PC-3 (cell line): ENCODE measurements around the gene NPB. TPM values are rescaled to one million over a fixed set of nuclear protein-coding genes. Genes with fewer than 3 reads are reported as not detected.
A peak's percentile ranks its signal among the peaks of the same experiment; 100 is the strongest.

ENCODE experiments used
- ATAC-seq: fragments of 200-7000 bp; cut with Tn5 transposase; 2 replicates; pipeline ENCODE4 v1.9.1; 2020; ENCODE audit warnings: mild to moderate bottlenecking, moderate library complexity
- BruUV-seq: library from RNA; stranded (reverse); fragments of 400-500 nt; replicated peaks from 2 replicates; lab custom pipeline; 2021; lab: Mats Ljungman, UMichigan
- CTCF ChIA-PET: fragments of 300-600 bp; sonication (Branson Sonifier 250); formaldehyde crosslinking; loops from one replicate; lab custom pipeline; 2022; ENCODE audit warnings: antibody characterized with exemption; lab: Charles Lee
- POLR2A ChIA-PET: fragments of 300-600 bp; sonication (Branson Sonifier 250); formaldehyde crosslinking; loops from one replicate; lab custom pipeline; 2022; ENCODE audit warnings: antibody characterized with exemption; ENCODE audit not compliant: unreplicated experiment; lab: Charles Lee
- DNase-seq: peaks from one replicate; pipeline ENCODE4 v3.0.0-alpha.2; 2015
- H2AFZ ChIP-seq: fragments of 300-600 bp; sonication (generic); 2 replicates; pipeline ENCODE4 v1.6.0; 2016; ENCODE audit warnings: antibody characterized with exemption, low read length
- H3F3A ChIP-seq: fragments of 300-600 bp; sonication (generic); one replicate; pipeline ENCODE4 v1.6.0; 2017; ENCODE audit warnings: antibody characterized with exemption, low read length, control low read depth, mild to moderate bottlenecking; ENCODE audit not compliant: unreplicated experiment
- H3K27ac ChIP-seq: fragments of 300-600 bp; sonication (generic); 2 replicates; pipeline ENCODE4 v1.5.1; 2016; ENCODE audit warnings: mild to moderate bottlenecking, low read length
- H3K27me3 ChIP-seq: fragments of 300-600 bp; sonication (generic); 2 replicates; pipeline ENCODE4 v1.6.1; 2016; ENCODE audit warnings: low read length, mixed read lengths
- H3K36me3 ChIP-seq: fragments of 300-600 bp; sonication (generic); 2 replicates; pipeline ENCODE4 v1.6.1; 2016; ENCODE audit warnings: low read depth, mixed run types, low read length, mixed read lengths
- H3K4me1 ChIP-seq: fragments of 300-600 bp; sonication (generic); 2 replicates; pipeline ENCODE4 v1.5.1; 2016; ENCODE audit warnings: low read length; ENCODE audit not compliant: insufficient read depth
- H3K4me2 ChIP-seq: fragments of 300-600 bp; sonication (generic); 2 replicates; pipeline ENCODE4 v1.6.0; 2016; ENCODE audit warnings: low read length
- H3K4me3 ChIP-seq: fragments of 300-600 bp; sonication (generic); 2 replicates; pipeline ENCODE4 v1.5.1; 2016; ENCODE audit warnings: mild to moderate bottlenecking, low read length, mixed read lengths
- H3K79me2 ChIP-seq: fragments of 300-600 bp; sonication (generic); 2 replicates; pipeline ENCODE4 v1.6.1; 2017; ENCODE audit warnings: low read length, mixed read lengths
- H3K9ac ChIP-seq: fragments of 300-600 bp; sonication (generic); 2 replicates; pipeline ENCODE4 v1.6.0; 2016; ENCODE audit warnings: mild to moderate bottlenecking, low read length
- H3K9me2 ChIP-seq: fragments of 300-600 bp; sonication (generic); replicated peaks from 2 replicates; pipeline ENCODE4 v1.6.1; 2016; ENCODE audit warnings: mixed run types, low read length, mixed read lengths
- H3K9me3 ChIP-seq: fragments of 300-600 bp; sonication (generic); 2 replicates; pipeline ENCODE4 v1.6.1; 2016; ENCODE audit warnings: low read length, mixed read lengths
- H4K20me1 ChIP-seq: fragments of 300-600 bp; sonication (generic); 2 replicates; pipeline ENCODE4 v1.6.1; 2016; ENCODE audit warnings: low read length, mixed read lengths
- EZH2 ChIP-seq: fragments of 300-600 bp; sonication (generic); IDR thresholded peaks from one replicate; pipeline ENCODE4 v1.6.1; 2017; ENCODE audit warnings: antibody characterized with exemption, mild to moderate bottlenecking, low read length; ENCODE audit not compliant: unreplicated experiment
- EZH2phosphoT487 ChIP-seq: fragments of 300-600 bp; sonication (generic); IDR thresholded peaks from 2 replicates; pipeline ENCODE4 v1.6.1; 2018; ENCODE audit warnings: mild to moderate bottlenecking, antibody characterized with exemption, low read length, borderline replicate concordance
- intact Hi-C: fragments of 100-400 bp; cut with micrococcal nuclease; formaldehyde crosslinking; loops from 2 replicates; pipeline ENCODE4 v1.9.0; 2023
- total RNA-seq: library from RNA; depleted of rRNA; stranded (reverse); fragments of >200 nt; gene quantifications from 2 replicates; pipeline ENCODE4 v1.2.3, GENCODE V29; 2014
- TF ChIP-seq, protein P1 (sequence below): fragments of 300-600 bp; sonication (generic); conservative IDR thresholded peaks from 2 replicates; pipeline ENCODE4 v1.5.1; 2017; ENCODE audit warnings: antibody characterized with exemption, low read depth, mild to moderate bottlenecking, low read length

The NPB gene
- total RNA-seq, 1 experiment from 2014 or later = 0.07 TPM

DNA sequence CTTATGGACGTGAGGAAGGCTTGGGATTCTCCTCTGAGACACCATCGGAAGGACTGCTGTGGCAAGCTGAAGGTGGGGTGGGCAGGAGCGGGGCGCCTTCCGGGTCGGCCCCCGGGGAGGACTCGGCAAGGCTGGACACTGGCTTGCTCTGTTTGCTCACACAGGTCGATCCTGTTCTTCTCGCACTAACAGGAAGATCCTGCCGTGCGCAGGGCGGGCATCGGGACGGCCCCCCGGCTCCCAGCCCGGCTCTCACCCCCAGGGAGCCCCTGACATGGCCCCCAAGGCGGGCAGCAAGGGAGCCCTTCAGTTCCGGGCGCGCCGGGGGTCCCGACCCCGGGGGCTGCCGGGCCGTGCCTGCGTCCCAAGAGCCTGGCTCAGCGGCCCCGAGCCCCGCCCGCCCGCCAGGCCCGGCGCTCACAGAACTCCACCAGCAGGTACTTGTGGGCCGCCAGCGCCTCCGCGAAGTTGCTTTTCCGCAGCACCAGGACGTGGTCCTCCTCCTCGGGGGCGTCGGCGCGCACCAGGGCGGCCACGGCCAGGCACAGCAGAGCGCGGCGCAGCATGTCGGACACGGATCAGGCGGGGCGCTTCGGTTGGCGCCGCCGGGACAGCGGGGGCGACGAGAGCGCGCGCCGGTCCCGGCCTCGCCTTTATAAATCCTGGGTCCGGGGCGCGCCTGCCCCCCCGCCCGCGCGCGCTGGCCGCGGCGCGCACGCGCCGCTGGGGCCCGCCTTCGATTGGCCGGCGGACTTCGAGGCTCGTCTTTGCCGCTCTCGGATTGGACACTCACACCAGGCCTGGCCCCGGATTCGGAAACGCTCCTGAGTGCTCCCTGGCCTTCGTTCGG, 41.9 kb upstream of the NPB start, which contains the start of gene P4HB:
TSS of gene P4HB (minus strand) at position 630 of the 850 bp plus-strand sequence. CDS start at position 566, 64 bp downstream.
- Histone ChIP-seq H3K79me2 (peaks cover 89% of the 10 kb centered on the region), H3K9me2 (no peaks in the 10 kb centered on the region), H3K27me3 (no peaks in the 10 kb centered on the region), H4K20me1 (peaks cover 35% of the 10 kb centered on the region), H3K27ac (peak within 1 kb of the TSS; percentile 73), H3K4me3 (peak within 1 kb of the TSS; percentile 93), H3K9me3 (no peaks in the 10 kb centered on the region), H3K4me2 (peak within 1 kb of the TSS; percentile 95), H3K4me1 (peaks cover 36% of the 10 kb centered on the region), H3K9ac (peak within 1 kb of the TSS; percentile 98), H3K36me3 (peaks cover 18% of the 10 kb centered on the region), H2AFZ (peak within 1 kb of the TSS; percentile 29), H3F3A (no peaks in the 10 kb centered on the region)
- BruUV-seq = no TSS peak
- intact Hi-C loops = loop anchor here (1.0 kb wide), 1 partner anchor 127 kb away; no protein-coding TSS in a partner anchor
- TF ChIP-seq, protein P1, sequence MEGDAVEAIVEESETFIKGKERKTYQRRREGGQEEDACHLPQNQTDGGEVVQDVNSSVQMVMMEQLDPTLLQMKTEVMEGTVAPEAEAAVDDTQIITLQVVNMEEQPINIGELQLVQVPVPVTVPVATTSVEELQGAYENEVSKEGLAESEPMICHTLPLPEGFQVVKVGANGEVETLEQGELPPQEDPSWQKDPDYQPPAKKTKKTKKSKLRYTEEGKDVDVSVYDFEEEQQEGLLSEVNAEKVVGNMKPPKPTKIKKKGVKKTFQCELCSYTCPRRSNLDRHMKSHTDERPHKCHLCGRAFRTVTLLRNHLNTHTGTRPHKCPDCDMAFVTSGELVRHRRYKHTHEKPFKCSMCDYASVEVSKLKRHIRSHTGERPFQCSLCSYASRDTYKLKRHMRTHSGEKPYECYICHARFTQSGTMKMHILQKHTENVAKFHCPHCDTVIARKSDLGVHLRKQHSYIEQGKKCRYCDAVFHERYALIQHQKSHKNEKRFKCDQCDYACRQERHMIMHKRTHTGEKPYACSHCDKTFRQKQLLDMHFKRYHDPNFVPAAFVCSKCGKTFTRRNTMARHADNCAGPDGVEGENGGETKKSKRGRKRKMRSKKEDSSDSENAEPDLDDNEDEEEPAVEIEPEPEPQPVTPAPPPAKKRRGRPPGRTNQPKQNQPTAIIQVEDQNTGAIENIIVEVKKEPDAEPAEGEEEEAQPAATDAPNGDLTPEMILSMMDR = no peak
- no peak for TF ChIP-seq EZH2
- TF ChIP-seq EZH2phosphoT487 = no peak
- peak; percentile 83 for ATAC-seq
- DNase-seq = no peak
- ChIA-PET POLR2A (interaction anchor here (0.6 kb wide), 1 partner anchor 28 kb away, joined by 4 read pairs; no protein-coding TSS in a partner anchor), CTCF (interaction anchor here (0.7 kb wide), 1 partner anchor 198 kb away, joined by 3 read pairs; no protein-coding TSS in a partner anchor)

DNA sequence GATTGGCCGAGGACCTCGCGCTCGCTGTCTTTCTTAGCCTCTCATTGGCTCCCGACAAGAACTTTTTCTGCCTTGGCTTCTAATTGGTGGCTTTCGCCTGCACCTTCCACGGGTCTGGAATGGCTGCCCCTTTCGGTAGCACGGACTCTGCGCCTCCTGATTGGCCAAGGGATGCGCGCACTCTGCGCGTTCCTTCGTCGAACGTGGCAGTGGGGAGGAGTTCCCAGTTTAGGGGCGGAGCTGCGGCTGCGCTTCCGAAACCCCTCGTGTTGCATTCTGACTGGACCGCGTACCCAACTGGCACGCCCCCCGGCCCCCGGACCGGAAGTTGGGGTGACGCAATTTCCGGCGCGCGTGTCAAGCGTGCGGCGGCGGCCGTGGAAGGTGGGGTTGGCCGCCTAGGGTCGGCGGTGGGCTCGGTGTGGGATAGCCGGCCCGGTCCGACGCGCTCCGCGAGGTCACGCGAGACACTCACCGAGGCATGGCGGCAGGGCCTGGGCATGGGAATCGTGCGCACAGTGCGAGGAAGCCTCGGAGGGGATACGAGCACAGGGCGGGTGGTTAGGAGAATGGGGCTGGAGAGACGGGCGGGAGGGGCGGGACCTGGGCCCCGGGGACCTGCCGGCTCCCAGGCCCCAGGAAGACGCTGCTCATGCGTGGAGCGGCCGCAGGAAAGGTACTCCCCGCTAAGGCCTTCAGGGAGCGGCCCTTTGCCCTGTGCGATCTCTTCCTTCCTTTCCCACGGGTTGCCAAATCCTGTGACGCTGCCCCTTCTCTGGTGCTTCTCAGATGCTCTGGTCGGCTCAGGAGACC, 41.1 kb upstream of the NPB start:
- POLR2A ChIA-PET = interaction anchor here (0.5 to 0.6 kb wide), 2 partner anchors 29 to 721 kb away, joined by 4 to 9 read pairs; no protein-coding TSS in a partner anchor

More for the DNA sequence above, 41.1 kb upstream of the NPB start:
- no peaks in the 10 kb centered on the region for H3F3A ChIP-seq
- TF ChIP-seq EZH2 (no peak), EZH2phosphoT487 (no peak)
- TF ChIP-seq, protein P1 = no peak
- H2AFZ ChIP-seq = peak overlapping the region; percentile 29
- H3K4me1 ChIP-seq = peaks cover 37% of the 10 kb centered on the region
- ATAC-seq = peak; percentile 80
- intact Hi-C loops = loop anchor here (1.0 kb wide), 1 partner anchor 128 kb away; no protein-coding TSS in a partner anchor
- TSS peak; percentile 67 for BruUV-seq
- peaks cover 83% of the 10 kb centered on the region for H3K79me2 ChIP-seq
- peak overlapping the region; percentile 73 for H3K27ac ChIP-seq
- peak overlapping the region; percentile 94 for H3K4me2 ChIP-seq
- peaks cover 27% of the 10 kb centered on the region for H4K20me1 ChIP-seq
- peak; percentile 100 for DNase-seq
- peaks cover 15% of the 10 kb centered on the region for H3K36me3 ChIP-seq
- H3K4me3 ChIP-seq = peak overlapping the region; percentile 93
- H3K9me3 ChIP-seq = no peaks in the 10 kb centered on the region
- peak overlapping the region; percentile 93 for H3K9ac ChIP-seq
- CTCF ChIA-PET = interaction anchor here (0.5 to 0.7 kb wide), 2 partner anchors 45 to 197 kb away, joined by 3 to 4 read pairs; no protein-coding TSS in a partner anchor
- no peaks in the 10 kb centered on the region for H3K9me2 ChIP-seq
- H3K27me3 ChIP-seq = no peaks in the 10 kb centered on the region
